Left kidney (tissue), 2 donors: Measurements from ENCODE around the gene MLLT10. TPM values are rescaled to one million over a fixed set of nuclear protein-coding genes. Genes with fewer than 3 reads are reported as not detected.

Experiments used
- DNase-seq: peaks from one replicate; pipeline ENCODE4 v3.0.0-alpha.2; 2013
- polyA plus RNA-seq: library from polyadenylated mRNA; unstranded; fragments of 120-200 nt; gene quantifications from one replicate; pipeline ENCODE4 v1.2.1, GENCODE V29; 2013; ENCODE audit not compliant: insufficient read length

The MLLT10 gene
- polyA plus RNA-seq, 1 donor = 56.9 TPM

DNA sequence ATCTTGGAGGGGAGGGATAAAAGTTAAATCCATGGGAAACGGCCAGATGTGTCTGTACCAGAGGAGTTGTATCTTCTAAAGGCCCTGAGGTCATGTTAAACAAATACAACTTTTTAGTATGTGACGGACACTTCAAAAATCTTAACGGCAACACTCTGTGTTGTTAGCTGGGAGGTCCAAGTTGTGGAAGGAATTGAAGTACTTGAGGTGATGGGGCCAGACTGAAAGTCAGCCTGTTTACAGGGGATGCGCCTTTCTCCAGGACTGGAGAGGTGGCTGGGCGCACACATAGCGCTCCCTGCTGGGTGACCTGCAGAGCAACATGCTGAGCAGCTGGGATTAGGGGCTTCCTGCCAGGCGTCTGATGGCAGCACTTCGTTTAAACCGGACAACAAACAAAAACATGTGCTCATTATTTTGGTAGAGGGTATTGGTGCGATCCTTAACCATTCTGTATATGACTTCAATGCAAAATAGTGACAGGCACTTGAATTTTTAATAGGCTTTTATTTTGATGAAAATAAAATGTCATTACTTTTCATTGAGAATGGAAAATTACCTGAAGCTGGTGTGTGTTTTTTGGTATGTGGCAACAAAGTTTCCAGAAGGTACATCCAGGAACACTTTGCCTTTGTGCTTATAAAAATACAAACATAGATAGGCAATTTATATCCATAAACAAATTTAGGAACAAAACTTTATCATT, 198.2 kb downstream of the MLLT10 start:
- peak; percentile 81 for DNase-seq

DNA sequence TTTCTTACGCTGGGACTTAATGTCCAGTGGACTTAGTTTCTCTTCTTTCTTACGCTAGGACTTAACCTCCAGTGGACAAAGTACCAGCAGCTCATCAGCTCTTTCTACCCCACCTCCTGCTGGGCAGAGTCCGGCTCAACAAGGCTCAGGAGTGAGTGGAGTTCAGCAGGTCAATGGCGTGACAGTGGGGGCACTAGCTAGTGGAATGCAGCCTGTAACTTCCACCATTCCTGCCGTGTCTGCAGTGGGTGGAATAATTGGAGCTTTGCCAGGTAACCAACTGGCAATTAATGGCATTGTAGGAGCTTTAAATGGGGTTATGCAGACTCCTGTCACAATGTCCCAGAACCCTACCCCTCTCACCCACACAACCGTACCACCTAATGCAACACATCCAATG, 199.7 kb downstream of the MLLT10 start:
- no peak for DNase-seq

DNA sequence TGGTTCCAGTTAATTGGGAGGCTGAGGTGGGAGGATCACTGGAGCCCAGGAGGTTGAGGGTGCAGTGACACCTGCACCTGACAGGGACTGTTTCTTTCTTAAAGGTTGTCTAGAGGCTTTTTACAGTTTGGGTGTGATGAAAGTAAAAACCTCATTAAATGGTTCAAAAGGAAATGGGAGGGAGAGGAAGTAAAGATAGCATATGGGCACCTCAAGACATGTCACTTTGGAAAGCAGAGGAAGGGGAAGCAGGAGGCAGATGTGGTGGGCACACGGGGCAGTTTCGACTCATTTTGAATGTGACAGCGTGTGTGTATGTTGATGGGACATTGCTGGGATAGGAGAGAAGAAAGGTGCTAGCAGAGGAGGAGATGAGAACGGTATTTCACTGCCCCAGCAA, 203.1 kb downstream of the MLLT10 start:
- no peak for DNase-seq

DNA sequence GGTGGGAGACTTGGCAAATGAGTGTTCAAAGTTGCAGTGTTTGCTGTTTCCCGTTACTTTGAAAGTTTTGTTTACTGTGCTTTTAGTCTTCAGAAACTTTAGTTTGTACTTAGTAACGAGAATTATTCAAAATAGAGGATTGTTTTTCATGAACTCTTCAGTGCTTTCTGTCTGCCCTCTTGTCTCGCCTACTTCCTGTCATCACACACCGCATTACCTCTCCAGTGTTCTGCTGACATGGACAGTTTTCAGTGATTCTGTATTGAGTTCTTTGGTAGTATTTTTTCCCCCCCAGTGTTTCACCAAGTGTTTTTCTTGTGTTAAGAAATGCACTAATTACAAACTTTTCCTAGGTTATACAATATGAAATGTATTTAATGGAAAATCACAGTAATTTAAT, 207.0 kb downstream of the MLLT10 start:
- DNase-seq = no peak

DNA sequence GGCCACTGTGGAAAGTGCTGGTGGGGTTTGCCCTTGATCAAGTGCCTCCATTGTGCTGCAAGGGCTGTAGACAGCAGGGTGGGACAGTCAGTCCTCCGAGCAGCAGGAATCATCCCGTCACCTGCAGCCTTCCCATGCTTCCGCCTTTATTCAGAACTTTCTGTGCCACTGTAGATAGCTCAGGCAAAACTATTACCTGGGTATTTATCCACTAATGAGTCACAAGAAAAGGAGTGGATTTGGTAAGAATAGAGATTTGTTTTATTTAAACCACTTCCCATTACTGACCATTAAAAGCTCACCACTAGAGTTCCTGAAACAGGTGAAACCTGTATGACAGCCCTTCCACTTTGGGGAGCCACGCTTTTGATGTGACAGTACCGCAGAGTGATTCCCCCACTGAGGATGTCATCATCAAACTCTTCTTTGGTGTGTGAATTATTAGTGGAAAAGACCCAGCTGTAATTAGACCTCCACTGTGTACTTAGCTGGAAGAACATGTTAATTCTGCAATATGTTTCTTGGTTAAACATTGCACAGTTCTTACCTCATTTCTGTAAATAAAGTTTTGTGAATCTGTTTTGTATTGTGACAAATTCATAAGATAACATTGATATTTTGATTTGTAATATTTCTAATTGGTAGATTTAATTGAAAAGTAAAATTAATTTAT, 208.8 kb downstream of the MLLT10 start:
- DNase-seq = no peak

DNA sequence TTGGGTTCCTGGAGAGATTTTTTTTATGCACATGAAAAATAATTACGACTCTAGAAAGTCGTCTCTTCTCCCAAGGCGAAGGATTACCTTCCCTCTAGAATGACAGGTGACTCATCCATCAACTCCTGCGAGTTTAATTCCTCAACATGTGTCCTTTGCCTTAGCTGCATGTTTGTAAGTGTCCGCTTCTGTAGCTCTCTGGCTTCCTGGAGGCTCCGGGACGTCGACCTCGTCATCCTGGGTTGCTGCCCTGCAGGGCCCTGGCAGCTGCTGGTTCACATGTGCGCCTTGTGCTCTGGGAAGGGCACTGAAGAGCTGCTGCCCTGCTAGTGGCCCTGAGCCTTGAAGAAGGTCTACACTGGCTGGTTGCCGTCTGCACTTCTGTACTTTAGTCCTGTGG, 210.2 kb downstream of the MLLT10 start:
- no peak for DNase-seq

DNA sequence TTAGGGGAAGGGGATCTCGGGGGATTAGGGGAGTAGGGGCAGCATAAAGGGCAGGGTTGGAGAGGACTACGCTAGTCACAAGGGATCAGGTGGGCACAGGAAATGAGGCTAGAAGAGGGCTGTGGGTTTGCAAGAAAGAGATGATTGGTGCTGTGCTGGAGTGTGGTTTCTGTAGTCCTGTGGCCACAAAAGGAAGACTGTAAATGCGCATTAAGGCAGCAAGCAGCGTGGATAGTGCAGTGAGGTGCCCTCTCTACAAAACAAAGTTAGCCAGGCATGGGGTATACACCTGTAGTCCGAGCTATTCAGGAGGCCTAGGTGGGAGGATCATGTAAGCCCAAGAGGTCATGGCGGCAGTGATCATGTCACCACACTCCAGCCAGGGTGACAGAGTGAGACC, 212.1 kb downstream of the MLLT10 start:
- DNase-seq = no peak

DNA sequence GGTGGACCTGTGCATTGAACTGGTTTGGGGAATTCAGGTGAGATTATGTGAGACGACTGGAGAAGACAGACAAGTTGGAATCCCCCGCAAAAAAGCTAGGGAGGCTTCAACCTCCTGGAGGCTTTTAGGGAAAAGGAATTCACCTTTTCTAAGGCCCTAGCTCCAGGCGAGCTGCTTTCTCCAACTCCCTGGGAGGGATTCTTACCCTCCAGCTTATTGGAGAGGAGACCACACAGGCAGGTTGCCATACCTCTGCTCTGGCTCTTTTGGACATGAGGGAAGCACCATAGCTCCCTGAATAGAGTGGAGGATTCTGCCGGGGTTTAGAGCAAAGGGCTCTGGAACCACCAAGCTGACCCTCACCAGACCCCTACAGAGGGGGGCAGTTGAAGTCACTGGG, 213.8 kb downstream of the MLLT10 start:
- no peak for DNase-seq

DNA sequence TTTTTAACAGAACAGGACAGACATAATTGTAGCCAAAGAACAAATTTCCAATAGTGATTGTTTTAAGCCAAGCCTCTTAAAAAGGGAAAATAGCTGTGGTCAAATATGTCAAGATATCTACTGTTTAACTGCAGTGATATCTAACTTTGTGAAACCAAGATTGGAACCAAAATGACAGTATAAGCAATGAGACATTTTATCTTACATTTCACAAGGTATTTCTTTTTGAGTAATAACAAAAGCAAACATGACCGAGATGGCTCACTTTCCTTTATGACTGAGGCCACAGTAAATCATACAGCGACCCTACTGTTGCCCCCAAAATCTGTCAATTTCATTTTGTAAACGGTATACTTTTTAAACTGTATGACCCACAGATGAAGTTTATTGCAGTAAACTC, 215.8 kb downstream of the MLLT10 start:
- DNase-seq = no peak

DNA sequence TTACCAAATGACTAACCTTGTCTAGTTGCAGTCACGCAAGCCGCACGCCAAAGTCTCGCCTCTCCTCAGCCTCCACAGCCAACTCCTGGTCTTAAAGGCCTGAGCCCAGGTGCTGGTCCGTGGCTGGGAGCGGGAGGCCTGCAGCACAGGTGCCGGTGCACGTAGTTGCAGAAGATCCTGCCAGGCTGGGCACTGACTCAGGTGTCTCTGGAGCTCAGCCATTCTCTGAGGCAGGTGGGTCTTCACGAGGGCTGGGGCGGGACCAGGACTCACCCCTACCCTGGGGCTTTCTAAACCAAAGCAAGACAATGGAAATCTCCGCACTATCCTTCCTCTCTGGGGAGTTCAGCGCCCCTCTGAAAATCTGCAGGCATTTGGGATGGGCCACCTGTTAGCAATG, 216.4 kb downstream of the MLLT10 start:
- no peak for DNase-seq

DNA sequence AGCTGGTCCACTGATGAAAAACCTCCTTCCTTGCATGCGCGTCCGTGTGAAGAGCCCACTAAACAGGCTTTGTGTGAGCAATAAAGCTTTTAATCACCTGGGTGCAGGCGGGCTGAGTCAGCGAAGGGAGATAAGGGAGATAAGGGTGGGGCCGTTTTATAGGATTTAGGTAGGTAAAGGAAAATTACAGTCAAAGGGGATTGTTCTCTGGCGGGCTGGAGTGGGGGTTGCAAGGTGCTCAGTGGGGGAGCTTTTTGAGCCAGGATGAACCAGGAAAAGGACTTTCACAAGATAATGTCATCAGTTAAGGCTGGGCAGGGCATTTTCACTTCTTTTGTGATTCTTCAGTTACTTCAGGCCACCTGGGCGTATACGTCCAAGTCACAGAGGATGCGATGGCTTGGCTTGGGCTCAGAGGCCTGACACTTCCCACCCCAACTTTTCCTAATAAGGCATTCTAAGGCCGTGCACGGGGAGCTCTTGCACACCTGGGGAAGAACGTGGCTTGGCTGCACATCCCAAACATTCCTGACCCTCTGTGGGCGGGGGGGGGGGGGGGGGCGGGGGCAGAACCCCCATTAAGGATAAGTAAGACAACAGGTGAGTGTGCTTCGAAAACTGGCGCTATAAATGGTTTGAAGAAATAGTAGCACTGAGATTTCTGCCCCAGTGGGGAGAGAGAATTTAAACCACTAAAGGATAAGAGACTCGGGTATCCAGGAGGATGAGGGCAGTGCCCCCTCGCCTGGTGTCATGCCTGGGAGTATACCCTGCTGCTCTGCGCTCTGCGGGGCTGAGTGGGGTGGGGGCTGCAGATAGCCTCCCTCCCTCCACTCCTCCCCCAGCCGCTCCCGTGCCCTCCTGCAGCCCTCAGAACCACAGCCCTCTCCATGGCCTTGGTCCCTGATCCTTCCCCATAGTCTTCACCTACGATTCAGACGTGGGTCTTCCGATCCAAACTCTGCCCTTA, 217.6 kb downstream of the MLLT10 start:
- no peak for DNase-seq

DNA sequence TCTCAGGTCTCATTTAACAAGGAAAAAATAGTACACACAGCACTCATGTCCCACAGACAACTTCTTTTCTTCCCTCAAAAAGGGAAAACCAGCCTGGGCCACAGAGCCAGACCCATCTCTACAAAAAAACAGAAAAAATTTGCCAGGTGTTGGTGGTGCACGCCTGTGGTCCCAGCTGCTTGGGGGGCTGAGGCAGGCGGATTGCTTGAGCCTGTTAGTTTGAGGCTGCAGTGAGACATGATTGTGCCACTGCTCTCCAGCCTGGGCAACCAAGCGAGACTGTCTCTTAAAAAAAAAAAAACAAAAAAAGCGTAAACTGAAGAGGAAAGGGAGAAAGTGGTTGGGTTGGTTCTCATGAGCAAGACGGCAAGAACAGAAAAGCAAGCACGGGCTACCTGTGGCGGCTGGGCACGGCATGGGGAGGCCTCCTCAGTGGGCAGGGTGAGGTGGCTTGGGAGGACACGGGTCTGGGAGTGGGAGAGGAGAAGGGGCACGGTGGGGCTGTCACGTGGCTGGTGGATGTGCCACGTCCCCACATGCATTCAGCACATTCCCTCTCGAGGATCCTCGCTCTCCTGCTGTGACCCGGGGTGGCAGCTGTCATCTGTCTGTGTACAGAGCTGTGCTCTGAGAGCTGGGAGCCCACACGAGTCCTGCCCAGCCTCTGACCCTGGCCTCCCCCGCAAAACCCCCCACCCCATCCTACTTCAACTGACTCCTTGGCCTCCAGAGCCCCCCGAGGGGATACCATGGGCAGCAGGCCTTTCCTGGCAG, 219.7 kb downstream of the MLLT10 start:
- DNase-seq = no peak

DNA sequence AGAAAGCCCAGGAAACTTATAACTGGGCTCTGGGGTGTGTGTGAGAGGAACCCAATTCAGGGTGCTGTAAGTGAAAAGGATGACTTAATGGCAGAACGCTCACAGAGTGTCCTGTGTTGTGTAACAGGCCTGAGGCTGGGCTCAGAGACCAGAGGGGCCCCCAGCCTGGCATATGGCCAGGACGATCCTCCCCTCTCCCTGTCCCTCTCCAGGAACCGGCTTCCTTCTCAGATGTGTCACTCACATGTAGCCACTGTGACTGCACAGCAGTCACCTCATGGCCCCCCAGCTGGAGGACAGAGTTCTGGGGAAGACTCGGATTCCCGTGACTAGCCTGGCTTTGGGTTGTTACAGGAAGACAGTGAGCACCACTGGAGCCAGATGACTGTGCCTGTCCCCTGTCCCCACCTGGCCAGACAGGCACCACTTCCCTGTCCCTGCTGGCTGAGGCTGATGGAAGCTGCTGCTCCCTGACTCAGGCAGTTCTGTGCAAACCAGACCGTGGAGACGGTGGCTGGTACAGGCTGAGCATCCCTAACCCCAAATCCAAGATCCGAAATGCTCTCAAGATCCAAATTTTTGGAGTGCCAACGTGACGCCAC, 220.5 kb downstream of the MLLT10 start:
- no peak for DNase-seq

DNA sequence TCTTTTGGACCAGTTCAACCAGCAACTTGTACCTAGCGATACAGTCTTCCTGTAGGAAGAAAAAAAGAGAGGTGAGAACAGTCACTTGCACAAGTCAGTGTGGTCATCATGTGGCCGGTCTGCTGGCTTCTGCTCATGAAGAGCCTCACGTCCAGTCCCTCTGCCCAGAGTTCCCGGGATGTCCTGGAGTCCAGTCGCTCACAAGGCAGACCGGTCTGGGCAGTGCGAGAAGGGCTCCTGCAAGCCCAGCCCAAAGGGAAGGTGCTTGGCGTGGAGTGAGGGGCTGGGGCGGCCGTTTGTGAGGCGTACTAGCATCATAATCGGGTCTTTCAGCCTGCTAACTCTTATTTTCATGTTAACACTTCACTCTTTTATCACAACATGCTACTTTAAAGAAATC, 222.7 kb downstream of the MLLT10 start:
- DNase-seq = no peak

DNA sequence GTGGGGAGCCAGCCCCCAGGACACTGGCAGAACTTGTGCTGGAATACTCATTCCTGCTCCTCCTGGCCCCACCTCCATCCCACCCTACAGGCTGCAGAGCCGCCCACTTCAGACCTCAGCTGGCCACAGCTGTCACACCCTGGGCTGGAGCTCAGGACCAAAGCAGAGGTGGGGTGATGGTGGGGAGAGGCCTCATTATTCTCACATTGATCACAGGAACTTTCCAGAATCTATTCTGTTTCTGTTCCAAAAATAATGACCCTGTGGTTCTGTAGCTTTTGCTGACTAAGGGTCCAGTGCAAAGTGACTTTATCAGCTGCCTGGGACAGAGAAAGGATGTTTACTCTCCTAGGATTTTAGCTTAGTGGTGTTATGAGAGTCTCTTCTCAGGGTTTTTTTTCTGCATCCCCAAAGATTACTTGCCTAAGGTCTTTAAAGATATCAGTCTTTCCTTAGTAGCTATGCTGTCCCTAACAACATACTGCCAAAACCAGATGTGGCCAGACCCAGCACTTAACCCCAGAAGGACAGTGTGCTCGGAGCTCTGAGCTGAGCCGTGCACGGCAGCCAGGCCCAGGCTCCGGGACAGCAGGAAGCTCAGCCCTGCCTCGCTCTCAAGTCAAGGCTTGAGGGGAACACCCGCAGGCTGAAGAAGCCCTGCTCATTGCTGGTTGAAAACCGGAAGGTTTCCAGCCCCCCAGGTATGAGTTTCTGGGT, 223.3 kb downstream of the MLLT10 start:
- no peak for DNase-seq

DNA sequence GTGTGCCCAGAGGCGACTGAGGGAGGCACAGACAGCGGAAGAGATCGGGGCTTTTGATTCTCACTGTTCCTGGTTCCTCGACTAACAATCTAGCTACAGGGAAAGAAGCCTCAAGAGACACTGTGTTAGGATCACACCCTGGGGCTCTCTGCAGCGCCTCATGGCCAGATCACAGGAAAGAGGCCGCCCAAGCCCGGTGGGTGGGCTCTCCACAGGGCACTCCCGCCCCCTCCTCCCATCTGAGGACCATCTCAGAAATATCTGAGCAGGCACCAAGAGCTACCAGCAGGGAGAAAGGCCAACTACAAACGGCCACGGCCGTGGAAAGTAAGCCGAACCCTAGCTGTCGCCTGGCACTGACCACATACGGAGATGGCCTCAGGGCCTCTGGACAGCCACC, 224.2 kb downstream of the MLLT10 start:
- DNase-seq = no peak

DNA sequence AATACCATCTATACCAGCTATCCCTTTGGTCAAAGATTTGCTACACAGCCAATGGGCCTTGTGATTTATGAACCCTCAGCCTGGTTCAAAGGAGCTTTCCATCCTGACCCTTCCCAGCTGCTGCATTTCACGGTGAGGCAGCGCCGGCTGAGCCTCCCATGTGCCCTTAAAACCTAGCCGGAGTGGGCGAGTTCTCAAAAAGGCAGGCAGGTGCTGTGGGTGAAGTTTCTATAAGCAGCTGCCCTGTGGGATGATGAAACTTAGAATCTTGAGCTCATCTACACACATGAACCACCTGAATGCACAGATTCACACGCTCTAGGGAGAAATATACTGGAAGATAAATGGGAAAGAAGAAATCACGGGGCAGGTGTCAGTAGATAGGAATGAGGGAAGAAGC, 224.7 kb downstream of the MLLT10 start:
- no peak for DNase-seq

DNA sequence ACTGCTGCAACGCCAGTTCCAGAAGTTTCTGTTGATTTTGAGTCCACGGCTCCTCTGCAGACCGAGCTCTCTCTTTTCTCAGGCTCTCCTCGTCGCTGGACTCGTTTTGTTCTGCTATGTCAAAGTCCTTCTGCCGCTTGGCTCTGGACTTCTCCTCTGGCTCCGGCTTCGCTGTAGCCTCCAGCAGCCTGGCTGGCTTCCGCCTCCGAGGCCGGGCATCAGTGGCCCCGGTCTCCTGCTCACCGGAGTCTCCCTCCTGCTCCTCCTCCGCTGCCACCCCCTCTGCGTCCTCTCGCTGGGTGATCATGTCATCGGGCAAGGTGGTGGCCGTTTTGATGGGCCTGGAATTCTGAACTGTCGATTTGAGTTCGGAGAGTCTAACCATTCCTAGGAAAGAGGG, 225.2 kb downstream of the MLLT10 start:
- no peak for DNase-seq

DNA sequence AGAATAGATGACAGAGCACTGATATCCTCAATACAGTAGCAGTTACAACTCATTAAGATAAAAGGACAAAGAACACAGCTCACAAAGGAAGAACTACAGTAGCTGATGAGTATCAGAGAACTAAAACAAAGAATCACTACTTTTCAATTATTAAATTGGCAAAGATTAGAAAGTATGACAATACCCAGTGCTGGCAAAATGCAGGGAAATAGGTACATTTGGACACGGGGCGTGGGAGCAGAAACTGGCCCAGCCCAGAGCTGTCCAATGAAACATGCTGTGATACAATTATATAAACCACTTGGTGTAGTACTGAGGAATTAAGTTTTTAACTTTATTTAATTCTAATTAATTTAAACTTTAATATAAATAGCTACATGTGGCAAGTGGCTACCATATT, 226.3 kb downstream of the MLLT10 start:
- DNase-seq = no peak

DNA sequence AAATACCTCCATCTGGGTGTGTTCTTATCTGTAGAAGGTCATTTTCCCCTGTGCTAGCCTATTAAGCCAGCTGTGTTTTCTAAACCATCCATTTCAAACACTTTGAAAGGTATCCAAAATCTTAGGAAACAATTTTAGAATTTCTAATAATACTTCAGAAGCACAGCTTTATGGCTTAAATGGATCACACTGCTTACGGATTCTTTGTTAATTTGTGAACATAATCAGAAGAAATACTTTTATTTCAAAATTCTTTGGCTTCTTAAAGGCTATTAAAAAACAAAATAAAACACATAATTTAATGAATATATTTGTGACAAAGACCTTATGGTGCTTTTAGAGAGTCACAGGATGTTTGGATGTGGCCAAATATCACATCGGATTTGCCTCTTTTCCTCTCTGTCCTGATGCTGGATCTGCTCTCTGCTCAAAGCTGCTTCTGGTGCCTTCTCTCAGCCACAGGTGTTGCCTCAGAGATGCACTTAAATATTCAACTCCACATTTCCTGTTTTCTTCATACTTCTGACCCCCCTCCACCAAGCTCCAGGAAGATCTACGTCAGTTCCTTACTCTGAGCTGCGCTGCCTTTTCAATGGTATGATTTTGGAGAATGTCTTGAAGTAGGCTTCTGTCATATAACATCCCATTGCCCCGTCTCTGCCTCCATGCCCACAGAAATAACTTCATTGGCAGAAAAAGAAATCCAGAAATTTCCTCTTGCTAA, 230.6 kb downstream of the MLLT10 start:
- no peak for DNase-seq
